Prostate gland (tissue), 2 donors: ENCODE measurements around the gene HSF2. TPM values are rescaled to one million over a fixed set of nuclear protein-coding genes. Genes with fewer than 3 reads are reported as not detected.
"Not testable (repeated sequence)": the region's sequence is repeated elsewhere in the genome, so short reads cannot be mapped to it uniquely, and the experiment has no call there.

Experiments used
- DNase-seq: peaks from one replicate; pipeline ENCODE4 v3.0.0-alpha.2; 2019; ENCODE audit warnings: low spot score
- H3K27ac ChIP-seq, 2 donors: fragments of 200-600 bp; sonication (generic); 2 replicates each; pipeline ENCODE4 v1.5.1; 2017 to 2019
- H3K27me3 ChIP-seq: fragments of 200-600 bp; sonication (generic); replicated peaks from 2 replicates; pipeline ENCODE4 v1.5.1; 2019; ENCODE audit not compliant: insufficient read depth
- H3K36me3 ChIP-seq, 2 donors: fragments of 200-600 bp; sonication (generic); 1 replicate in 1 of 2; 2 replicates in 1 of 2; pipeline versions ENCODE4 v1.5.1 to v1.8.1; 2017 to 2019
- H3K4me1 ChIP-seq: fragments of 200-600 bp; sonication (generic); replicated peaks from 2 replicates; pipeline ENCODE4 v1.5.1; 2019
- H3K4me3 ChIP-seq, 2 donors: fragments of 200-600 bp; sonication (generic); 2 replicates each; pipeline ENCODE4 v1.5.1; 2017 to 2019
- H3K9me3 ChIP-seq: fragments of 200-600 bp; sonication (generic); 2 replicates; pipeline ENCODE4 v1.5.1; 2017
- POLR2A ChIP-seq: fragments of 450-650 bp; IDR thresholded peaks from one replicate; pipeline ENCODE4 v1.6.1; 2016; ENCODE audit warnings: antibody characterized with exemption, mild to moderate bottlenecking
- POLR2AphosphoS5 ChIP-seq: sonication (generic); formaldehyde crosslinking; IDR thresholded peaks from one replicate; pipeline ENCODE4 v1.6.1; 2017; ENCODE audit warnings: antibody characterized with exemption
- WGBS: methylation state at CpG from one replicate; pipeline ENCODE4 v1.1.5; 2018; 5-methylcytosine and 5-hydroxymethylcytosine counted together
- intact Hi-C: fragments of 100-400 bp; cut with DNase I; formaldehyde crosslinking; loops from one replicate; pipeline ENCODE4 v1.14.2; 2022
- total RNA-seq, 2 donors: library from RNA; depleted of rRNA; stranded (reverse); fragments of >200 nt; gene quantifications; one replicate each; pipeline ENCODE4 v1.1.0, GENCODE V29; 2016
- TF ChIP-seq, protein P1 (sequence below), 4 experiments: fragments of 200-600 bp in 2 of 4; fragments of 450-650 bp in 2 of 4; sonication (generic) in 2 of 4; IDR thresholded peaks; 1 replicate in 3 of 4; 2 replicates in 1 of 4; pipeline ENCODE4 v1.5.1; 2016 to 2019; ENCODE audit warnings: antibody characterized with exemption in 4 of 4, mild to moderate bottlenecking in 2 of 4, moderate library complexity in 2 of 4

HSF2 gene
- total RNA-seq, 2 donors from 2014 or later: 13.8 to 59.5 TPM

DNA sequence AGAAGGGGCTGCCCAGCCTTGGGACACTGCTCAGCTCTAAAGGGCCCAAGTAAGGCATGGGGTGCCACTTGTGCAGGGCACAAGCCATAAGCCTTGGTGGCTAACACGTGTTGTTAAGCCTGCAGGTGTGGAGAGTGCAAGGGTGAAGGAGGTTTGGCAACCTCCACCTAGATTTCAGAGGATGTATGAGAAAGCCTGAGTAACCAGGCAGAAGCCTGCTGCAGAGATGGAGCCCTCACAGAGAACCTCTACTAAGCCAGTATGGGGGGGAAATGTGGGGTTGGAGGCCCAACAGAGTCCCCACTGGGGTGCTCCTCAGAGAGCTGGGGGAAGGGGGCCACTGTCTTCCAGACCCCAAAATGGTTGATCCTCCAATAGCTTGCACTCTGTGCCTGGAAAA is 39.5 kb downstream of the HSF2 start:
- no peaks in the 10 kb centered on the region for H3K27me3 ChIP-seq
- H3K4me1 ChIP-seq: no peaks in the 10 kb centered on the region
- H3K27ac ChIP-seq: no peak overlapping the region
- intact Hi-C loops: no loop called here
- H3K9me3 ChIP-seq: no peaks in the 10 kb centered on the region
- DNase-seq: no peak
- no peaks in the 10 kb centered on the region for H3K36me3 ChIP-seq
- H3K4me3 ChIP-seq: no peak overlapping the region
- 100% methylated on average over 1 of the region's 1 CpG for WGBS
- TF ChIP-seq, protein P1, sequence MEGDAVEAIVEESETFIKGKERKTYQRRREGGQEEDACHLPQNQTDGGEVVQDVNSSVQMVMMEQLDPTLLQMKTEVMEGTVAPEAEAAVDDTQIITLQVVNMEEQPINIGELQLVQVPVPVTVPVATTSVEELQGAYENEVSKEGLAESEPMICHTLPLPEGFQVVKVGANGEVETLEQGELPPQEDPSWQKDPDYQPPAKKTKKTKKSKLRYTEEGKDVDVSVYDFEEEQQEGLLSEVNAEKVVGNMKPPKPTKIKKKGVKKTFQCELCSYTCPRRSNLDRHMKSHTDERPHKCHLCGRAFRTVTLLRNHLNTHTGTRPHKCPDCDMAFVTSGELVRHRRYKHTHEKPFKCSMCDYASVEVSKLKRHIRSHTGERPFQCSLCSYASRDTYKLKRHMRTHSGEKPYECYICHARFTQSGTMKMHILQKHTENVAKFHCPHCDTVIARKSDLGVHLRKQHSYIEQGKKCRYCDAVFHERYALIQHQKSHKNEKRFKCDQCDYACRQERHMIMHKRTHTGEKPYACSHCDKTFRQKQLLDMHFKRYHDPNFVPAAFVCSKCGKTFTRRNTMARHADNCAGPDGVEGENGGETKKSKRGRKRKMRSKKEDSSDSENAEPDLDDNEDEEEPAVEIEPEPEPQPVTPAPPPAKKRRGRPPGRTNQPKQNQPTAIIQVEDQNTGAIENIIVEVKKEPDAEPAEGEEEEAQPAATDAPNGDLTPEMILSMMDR (IDR thresholded peaks at IDR 0.05): no peak
- TF ChIP-seq POLR2AphosphoS5: no peak
- TF ChIP-seq POLR2A: no peak

DNA sequence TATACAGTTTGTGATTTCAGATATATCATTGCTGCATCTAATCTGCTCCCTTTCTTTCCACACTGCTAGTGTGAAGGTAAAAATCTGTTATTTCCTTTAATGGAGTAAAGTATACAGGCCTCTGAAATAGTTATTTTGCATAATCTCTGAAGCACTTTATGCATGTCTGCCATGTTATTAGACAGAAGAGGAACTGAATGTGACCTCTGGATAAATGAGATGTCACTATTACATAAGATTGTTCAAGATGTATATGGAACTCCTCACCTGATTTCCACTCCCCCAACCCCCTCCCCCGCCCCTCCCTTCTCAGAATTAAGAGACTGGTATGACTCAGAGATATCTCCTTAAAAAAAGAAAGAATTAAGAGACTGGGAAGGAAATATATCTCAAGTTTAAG is 45.8 kb downstream of the HSF2 start:
- Histone ChIP-seq H3K27ac (no peak overlapping the region), H3K9me3 (no peaks in the 10 kb centered on the region), H3K4me3 (no peak overlapping the region), H3K4me1 (no peaks in the 10 kb centered on the region), H3K36me3 (no peaks in the 10 kb centered on the region), H3K27me3 (no peaks in the 10 kb centered on the region)
- WGBS: 93% methylated on average over 1 of the region's 1 CpG
- TF ChIP-seq POLR2AphosphoS5 (no peak), POLR2A (no peak)
- TF ChIP-seq, protein P1 (IDR thresholded peaks at IDR 0.05): no peak
- intact Hi-C loops: no loop called here
- no peak for DNase-seq

DNA sequence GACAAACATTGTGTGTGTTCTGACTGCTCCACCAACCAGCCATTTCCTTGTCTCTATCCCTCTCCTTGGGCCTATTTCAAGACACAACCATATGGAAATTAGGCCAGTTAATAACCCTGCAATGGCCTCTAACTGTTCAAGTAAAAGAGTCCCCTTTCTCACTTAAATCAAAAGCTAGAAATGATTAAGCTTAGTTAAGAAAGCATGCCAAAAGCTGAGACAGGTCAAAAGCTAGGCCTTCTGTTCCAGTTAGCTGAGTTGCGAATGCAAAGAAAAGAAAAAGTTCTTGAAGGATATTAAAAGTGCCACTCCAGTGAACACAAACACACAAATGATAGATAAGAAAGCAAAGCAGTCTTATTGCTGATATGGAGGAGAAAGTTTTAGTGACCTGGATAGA is 49.6 kb downstream of the HSF2 start:
- TF ChIP-seq, protein P1 (IDR thresholded peaks at IDR 0.05): no peak
- TF ChIP-seq POLR2AphosphoS5: no peak
- TF ChIP-seq POLR2A: no peak
- Histone ChIP-seq H3K4me3 (no peak overlapping the region), H3K9me3 (no peaks in the 10 kb centered on the region), H3K27ac (no peak overlapping the region), H3K36me3 (peaks cover 0 to 10% of the 10 kb centered on the region in 2 donors), H3K4me1 (no peaks in the 10 kb centered on the region), H3K27me3 (no peaks in the 10 kb centered on the region)
- WGBS: 97% methylated on average over 1 of the region's 1 CpG
- intact Hi-C loops: no loop called here
- DNase-seq: no peak

DNA sequence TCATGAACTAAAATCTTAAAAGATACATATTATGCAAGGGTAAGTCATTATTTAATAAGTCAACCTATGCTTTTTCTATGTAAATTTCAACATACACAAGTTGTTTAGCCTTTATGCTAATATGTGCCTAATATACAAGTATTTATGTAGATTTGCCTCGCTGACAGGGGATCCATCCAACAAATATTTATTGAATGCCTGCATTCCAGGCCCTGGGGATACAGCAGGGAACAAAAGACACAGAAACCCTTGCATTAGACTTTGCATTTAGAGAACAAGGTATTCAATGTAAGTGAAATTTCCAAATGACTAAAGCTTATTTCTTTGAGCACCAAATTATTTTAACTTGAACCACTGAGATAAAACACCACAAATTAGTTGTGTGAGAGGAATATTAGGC is 53.1 kb downstream of the HSF2 start:
- H3K9me3 ChIP-seq: no peaks in the 10 kb centered on the region
- no peak overlapping the region for H3K4me3 ChIP-seq
- peaks cover 0 to 10% of the 10 kb centered on the region in 2 donors for H3K36me3 ChIP-seq
- WGBS: 48% methylated on average over 1 of the region's 1 CpG
- H3K27me3 ChIP-seq: no peaks in the 10 kb centered on the region
- no peak overlapping the region for H3K27ac ChIP-seq
- no peak for DNase-seq
- no peak for TF ChIP-seq POLR2AphosphoS5
- TF ChIP-seq, protein P1 (IDR thresholded peaks at IDR 0.05): no peak
- no peak for TF ChIP-seq POLR2A
- H3K4me1 ChIP-seq: no peaks in the 10 kb centered on the region
- intact Hi-C loops: no loop called here

DNA sequence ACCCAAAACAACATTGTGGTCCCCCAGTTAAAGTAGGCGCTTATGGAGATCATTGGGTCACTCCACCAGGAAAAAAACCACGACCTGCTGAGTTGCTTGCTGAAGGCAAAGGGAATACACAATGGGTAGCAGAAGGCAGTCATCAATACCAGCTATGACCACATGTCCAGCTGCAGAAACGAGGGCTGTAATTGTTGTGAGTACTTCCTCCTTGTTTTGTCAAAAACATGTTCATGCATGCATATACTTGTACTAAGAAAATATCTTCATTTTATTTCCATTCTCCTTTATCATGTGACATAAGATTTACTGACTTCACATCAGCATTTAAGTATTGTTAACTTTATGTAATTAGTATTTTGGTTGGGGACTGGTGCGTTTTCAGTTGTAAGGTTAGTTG is 55.2 kb downstream of the HSF2 start:
- Histone ChIP-seq H3K27ac (no peak overlapping the region), H3K36me3 (peaks cover 0 to 10% of the 10 kb centered on the region in 2 donors), H3K9me3 (no peaks in the 10 kb centered on the region), H3K4me3 (no peak overlapping the region), H3K27me3 (no peaks in the 10 kb centered on the region), H3K4me1 (no peaks in the 10 kb centered on the region)
- no peak for DNase-seq
- 84% methylated on average over 4 of the region's 4 CpGs for WGBS
- intact Hi-C loops: no loop called here
- TF ChIP-seq, protein P1 (IDR thresholded peaks at IDR 0.05): no peak
- TF ChIP-seq POLR2AphosphoS5 (no peak), POLR2A (no peak)

DNA sequence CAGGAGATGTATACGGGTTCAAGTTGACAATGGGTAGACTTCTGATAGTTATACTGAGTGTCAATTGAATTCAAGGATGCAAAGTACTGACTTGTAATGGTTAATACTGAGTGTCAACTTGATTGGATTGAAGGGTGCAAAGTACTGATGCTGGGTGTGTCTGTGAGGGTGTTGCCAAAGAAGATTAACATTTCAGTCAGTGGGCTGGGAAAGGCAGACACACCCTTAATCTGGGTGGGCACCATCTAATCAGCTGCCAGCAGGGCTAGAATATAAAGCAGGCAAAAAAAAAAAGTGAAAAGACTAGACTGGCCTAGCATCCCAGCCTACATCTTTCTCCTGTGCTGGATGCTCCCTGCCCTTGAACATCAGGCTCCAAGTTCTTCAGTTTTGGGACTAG is 55.7 kb downstream of the HSF2 start:
- H3K4me3 ChIP-seq, H3K27me3 ChIP-seq, H3K27ac ChIP-seq, H3K4me1 ChIP-seq, intact Hi-C loops, DNase-seq, H3K9me3 ChIP-seq, H3K36me3 ChIP-seq: not testable (repeated sequence)
- 98% methylated on average over 1 of the region's 1 CpG for WGBS
